Measurements from ENCODE around the gene VEZF1.

VEZF1 gene

GRCh38 chr17:57987581-57988300, at the start of gene VEZF1:
TSS of gene VEZF1 (minus strand) at chr17:57988254. CDS start at chr17:57988111, 143 bp downstream.
- DNase-seq, result peak; percentile 55

GRCh38 chr17:58032691-58033415, 44.8 kb upstream of the VEZF1 start:
- DNase-seq, result no peak

GRCh38 chr17:58028578-58028977, 40.5 kb upstream of the VEZF1 start:
- no peak for DNase-seq

GRCh38 chr17:58020401-58020800, 32.3 kb upstream of the VEZF1 start:
- DNase-seq, result no peak

- DNase-seq, result no peak
These were observed 31.5 kb upstream of the VEZF1 start for GRCh38 chr17:58019521-58019920.

GRCh38 chr17:58019039-58019438, 31.0 kb upstream of the VEZF1 start:
- DNase-seq, result no peak

GRCh38 chr17:58010067-58010799, 22.2 kb upstream of the VEZF1 start:
- no peak for DNase-seq

- DNase-seq, result no peak
These were observed 20.0 kb upstream of the VEZF1 start for GRCh38 chr17:58007781-58008706.

- DNase-seq, result peak; percentile 96
These were observed 19.1 kb upstream of the VEZF1 start, which contains the start of gene SRSF1 for GRCh38 chr17:58006924-58007780. TSS of gene SRSF1 (minus strand) at chr17:58007246. CDS start at chr17:58007137, 109 bp downstream.

- DNase-seq, result peak; percentile 69
These were observed 18.5 kb upstream of the VEZF1 start for GRCh38 chr17:58006560-58006923.

- peak; percentile 8 for DNase-seq
These were observed 17.9 kb upstream of the VEZF1 start for GRCh38 chr17:58005728-58006559.

- no peak for DNase-seq
These were observed 17.1 kb upstream of the VEZF1 start for GRCh38 chr17:58005031-58005727.

- no peak for DNase-seq
These were observed 16.0 kb upstream of the VEZF1 start for GRCh38 chr17:58004060-58004459.

- no peak for DNase-seq
These were observed 14.9 kb upstream of the VEZF1 start for GRCh38 chr17:58002973-58003372.

- DNase-seq, result no peak
These were observed 14.3 kb upstream of the VEZF1 start for GRCh38 chr17:58002154-58002948.

GRCh38 chr17:58001461-58002124, 13.5 kb upstream of the VEZF1 start:
- DNase-seq, result no peak

- peak; percentile 47 for DNase-seq
These were observed 11.5 kb upstream of the VEZF1 start for GRCh38 chr17:57999496-58000017.

GRCh38 chr17:57999010-57999495, 11.0 kb upstream of the VEZF1 start:
- DNase-seq, result no peak

Data from NCI-H2029 (cell line).